Measurements from ENCODE around the gene NAA38. TPM values are rescaled to one million over a fixed set of nuclear protein-coding genes. Genes with fewer than 3 reads are reported as not detected.
A peak's percentile ranks its signal among the peaks of the same experiment; 100 is the strongest.
"Not testable (repeated sequence)": the region's sequence is repeated elsewhere in the genome, so short reads cannot be mapped to it uniquely, and the experiment has no call there.

The NAA38 gene
- polyA plus RNA-seq, 3 donors: 69.0 to 191 (median 132) TPM

GRCh38 chr17:7883781-7884386 is 26.5 kb upstream of the NAA38 start:
- 6 to 13% (median 9%) methylated on average over 3 of the region's 3 CpGs for WGBS, 3 donors
- no peak overlapping the region for H3K27ac ChIP-seq (ENCODE audit: low read depth, low read length)

- WGBS, 3 donors: 78 to 87% (median 79%) methylated on average over 3 of the region's 3 CpGs
- no peak overlapping the region for H3K27ac ChIP-seq (ENCODE audit: low read depth, low read length)
Measured at GRCh38 chr17:7882629-7883028, 25.3 kb upstream of the NAA38 start.

- 70 to 72% (median 70%) methylated on average over 7 of the region's 7 CpGs for WGBS, 3 donors
- no peak overlapping the region for H3K27ac ChIP-seq (ENCODE audit: low read depth, low read length)
Measured at GRCh38 chr17:7882068-7882467, 24.7 kb upstream of the NAA38 start.

- 50 to 58% (median 52%) methylated on average over 7 of the region's 7 CpGs for WGBS, 3 donors
- H3K27ac ChIP-seq (ENCODE audit: low read depth, low read length): no peak overlapping the region
Measured at GRCh38 chr17:7881276-7882054, 24.1 kb upstream of the NAA38 start.

GRCh38 chr17:7880076-7880868 is 22.9 kb upstream of the NAA38 start:
- WGBS, 3 donors: 49 to 85% (median 78%) methylated on average over 3 of the region's 3 CpGs
- H3K27ac ChIP-seq (ENCODE audit: low read depth, low read length): no peak overlapping the region

- H3K27ac ChIP-seq (ENCODE audit: low read depth, low read length): no peak overlapping the region
- 79 to 94% (median 92%) methylated on average over 7 of the region's 7 CpGs for WGBS, 3 donors
Measured at GRCh38 chr17:7878234-7878633, 20.9 kb upstream of the NAA38 start.

GRCh38 chr17:7875804-7876370 is 18.5 kb upstream of the NAA38 start:
- WGBS, 3 donors: 74 to 85% (median 78%) methylated on average over 2 of the region's 2 CpGs
- H3K27ac ChIP-seq (ENCODE audit: low read depth, low read length): no peak overlapping the region

- WGBS, 3 donors: 76 to 79% (median 77%) methylated on average over 4 of the region's 4 CpGs
- no peak overlapping the region for H3K27ac ChIP-seq (ENCODE audit: low read depth, low read length)
Measured at GRCh38 chr17:7873051-7873450, 15.7 kb upstream of the NAA38 start.

- no peak overlapping the region for H3K27ac ChIP-seq (ENCODE audit: low read depth, low read length)
- WGBS, 3 donors: 45 to 65% (median 61%) methylated on average over 5 of the region's 5 CpGs
Measured at GRCh38 chr17:7867881-7868329, 10.5 kb upstream of the NAA38 start.

GRCh38 chr17:7864995-7865650 is 7.8 kb upstream of the NAA38 start:
- 89 to 95% (median 92%) methylated on average over 5 of the region's 5 CpGs for WGBS, 3 donors
- H3K27ac ChIP-seq (ENCODE audit: low read depth, low read length): no peak overlapping the region

- H3K27ac ChIP-seq (ENCODE audit: low read depth, low read length): not testable (repeated sequence)
- 78 to 90% (median 81%) methylated on average over 5 of the region's 5 CpGs for WGBS, 3 donors
Measured at GRCh38 chr17:7864384-7864783, 7.0 kb upstream of the NAA38 start.

GRCh38 chr17:7862692-7863437 is 5.5 kb upstream of the NAA38 start:
- no peak overlapping the region for H3K27ac ChIP-seq (ENCODE audit: low read depth, low read length)
- 26 to 39% (median 35%) methylated on average over 3 of the region's 3 CpGs for WGBS, 3 donors

GRCh38 chr17:7859028-7859427 is 1.7 kb upstream of the NAA38 start:
- no peak overlapping the region for H3K27ac ChIP-seq (ENCODE audit: low read depth, low read length)

GRCh38 chr17:7858522-7858810 is 1.1 kb upstream of the NAA38 start:
- peak overlapping the region; percentile 56 for H3K27ac ChIP-seq (ENCODE audit: low read depth, low read length)

More at GRCh38 chr17:7859028-7859427, 1.7 kb upstream of the NAA38 start:
- WGBS, 3 donors: 64 to 90% (median 87%) methylated on average over 8 of the region's 8 CpGs

GRCh38 chr17:7857713-7858521 is 558 bp upstream of the NAA38 start, which contains the start of gene CYB5D1:
Gene CYB5D1 (plus strand): TSS chr17:7858003. CDS start chr17:7858135, 132 bp downstream.
- WGBS, 3 donors: 2 to 4% (median 3%) methylated on average over 48 of the region's 48 CpGs
- peak within 1 kb of the TSS; percentile 56 for H3K27ac ChIP-seq (ENCODE audit: low read depth, low read length)

More at GRCh38 chr17:7858522-7858810, 1.1 kb upstream of the NAA38 start:
- 18 to 48% (median 42%) methylated on average over 20 of the region's 20 CpGs for WGBS, 3 donors

GRCh38 chr17:7856011-7856810 is 1.1 kb downstream of the NAA38 start:
- peak overlapping the region; percentile 56 for H3K27ac ChIP-seq (ENCODE audit: low read depth, low read length)
- 3 to 23% (median 4%) methylated on average over 29 of the region's 29 CpGs for WGBS, 3 donors
